GM12878 (cell line): ENCODE measurements around the gene MB21D2. TPM values are rescaled to one million over a fixed set of nuclear protein-coding genes. Genes with fewer than 3 reads are reported as not detected.

Experiments
- ATAC-seq: fragments of 200-7000 bp; cut with Tn5 transposase; 3 replicates; pipeline ENCODE4 v1.9.1; 2020; ENCODE audit warnings: mild to moderate bottlenecking, moderate library complexity
- BruUV-seq: library from RNA; stranded (reverse); fragments of 400-500 nt; replicated peaks from 2 replicates; lab custom pipeline; 2021; lab: Mats Ljungman, UMichigan
- CTCF ChIA-PET: fragments of 300-600 bp; sonication (Branson Sonifier 250); formaldehyde crosslinking; extraction: SDS; loops from one replicate; lab custom pipeline; 2021; ENCODE audit warnings: inconsistent platforms; lab: Yijun Ruan, JAX
- POLR2A ChIA-PET: fragments of 350-600 bp; formaldehyde crosslinking; extraction: SDS; loops from one replicate; lab custom pipeline; 2021; ENCODE audit warnings: inconsistent platforms; lab: Charles Lee
- RAD21 ChIA-PET: fragments of 300-600 bp; sonication (Branson Sonifier 250); formaldehyde crosslinking; loops from one replicate; lab custom pipeline; 2023; ENCODE audit warnings: antibody characterized with exemption; ENCODE audit not compliant: unreplicated experiment; lab: Charles Lee
- SMC1A ChIA-PET: fragments of 300-600 bp; sonication (Branson Sonifier 250); formaldehyde crosslinking; loops from one replicate; lab custom pipeline; 2023; ENCODE audit not compliant: unreplicated experiment, uncharacterized antibody; lab: Charles Lee
- DNase-seq: peaks from one replicate; pipeline ENCODE4 v3.0.0-alpha.2; 2011; ENCODE audit warnings: low read depth, low spot score
- FAIRE-seq: peaks from 3 replicates; lab custom pipeline; 2011; peaks lifted over from hg19 to GRCh38; lab: Jason Lieb, UNC
- H2AFZ ChIP-seq: 2 replicates; pipeline ENCODE4 v1.6.0; 2011; ENCODE audit warnings: low read depth, low read length, control low read depth; ENCODE audit not compliant: control insufficient read depth
- H3K27ac ChIP-seq: 2 replicates; pipeline ENCODE4 v1.5.1; 2011; ENCODE audit warnings: control low read depth; ENCODE audit not compliant: control insufficient read depth, insufficient read depth
- H3K27me3 ChIP-seq, 2 experiments: replicated peaks in 1 of 2; 2 replicates each; pipeline versions ENCODE4 v1.6.0 to v1.6.1; 2011; ENCODE audit warnings: low read length in 1 of 2; ENCODE audit not compliant: control insufficient read depth in 2 of 2, insufficient read depth in 2 of 2
- H3K36me3 ChIP-seq, 2 experiments: 2 replicates each; pipeline ENCODE4 v1.5.1; 2011; ENCODE audit warnings: low read length in 1 of 2; ENCODE audit not compliant: control insufficient read depth in 2 of 2, insufficient read depth in 2 of 2
- H3K4me1 ChIP-seq: 2 replicates; pipeline ENCODE4 v1.6.1; 2011; ENCODE audit warnings: mild to moderate bottlenecking, low read length, moderate library complexity, mixed read lengths; ENCODE audit not compliant: control insufficient read depth, insufficient read depth
- H3K4me2 ChIP-seq: 2 replicates; pipeline ENCODE4 v1.6.0; 2011; ENCODE audit warnings: control low read depth; ENCODE audit not compliant: control insufficient read depth, insufficient read depth
- H3K4me3 ChIP-seq: fragments of 200-600 bp; sonication (generic); 2 replicates; pipeline ENCODE4 v1.5.1; 2016
- H3K79me2 ChIP-seq: 2 replicates; pipeline ENCODE4 v1.6.0; 2011; ENCODE audit warnings: low read length; ENCODE audit not compliant: control insufficient read depth, insufficient read depth
- H3K9ac ChIP-seq: 2 replicates; pipeline ENCODE4 v1.8.0; 2011; ENCODE audit warnings: low read length, control low read depth, mixed read lengths; ENCODE audit not compliant: control insufficient read depth, insufficient read depth
- H3K9me3 ChIP-seq: replicated peaks from 3 replicates; pipeline ENCODE4 v1.5.1; 2011; ENCODE audit warnings: mild to moderate bottlenecking, low read length; ENCODE audit not compliant: control insufficient read depth, insufficient read depth
- H4K20me1 ChIP-seq: 2 replicates; pipeline ENCODE4 v1.6.0; 2011; ENCODE audit not compliant: control insufficient read depth, insufficient read depth
- GATAD2B ChIP-seq: fragments of 450-650 bp; conservative IDR thresholded peaks from 2 replicates; pipeline ENCODE4 v1.6.1; 2017; ENCODE audit warnings: low read depth, mild to moderate bottlenecking, moderate library complexity
- IRF4 ChIP-seq: IDR thresholded peaks from 2 replicates; pipeline ENCODE4 v1.6.1; 2011; ENCODE audit warnings: low read depth, low read length
- NFXL1 ChIP-seq: fragments of 450-650 bp; IDR thresholded peaks from 2 replicates; pipeline ENCODE4 v1.6.1; 2017; ENCODE audit warnings: antibody characterized with exemption, mild to moderate bottlenecking, borderline replicate concordance
- PAX5 ChIP-seq: IDR thresholded peaks from 2 replicates; pipeline ENCODE4 v1.6.1; 2011; ENCODE audit warnings: low read depth, low read length, borderline replicate concordance
- PKNOX1 ChIP-seq: fragments of 450-650 bp; IDR thresholded peaks from 2 replicates; pipeline ENCODE4 v1.6.1; 2016; ENCODE audit warnings: mild to moderate bottlenecking
- PML ChIP-seq: IDR thresholded peaks from 2 replicates; pipeline ENCODE4 v1.6.1; 2012; ENCODE audit warnings: low read length, inconsistent platforms
- RBBP5 ChIP-seq: fragments of 200-600 bp; sonication (generic); conservative IDR thresholded peaks from 2 replicates; pipeline ENCODE4 v1.6.1; 2016
- SIN3A ChIP-seq: IDR thresholded peaks from 2 replicates; pipeline ENCODE4 v1.6.1; 2012; ENCODE audit warnings: low read depth, low read length, improper control_type of control experiment
- STAT3 ChIP-seq: IDR thresholded peaks from 2 replicates; pipeline ENCODE4 v1.6.1; 2011; ENCODE audit warnings: low read depth, low read length, improper control_type of control experiment
- in situ Hi-C: fragments of 300-500 bp; cut with MboI; formaldehyde crosslinking; loops from 9 replicates; pipeline ENCODE4 v1.14.3; 2018; ENCODE audit warnings: mixed read lengths
- intact Hi-C: fragments of 100-400 bp; cut with micrococcal nuclease; formaldehyde crosslinking; loops from one replicate; pipeline ENCODE4 v1.14.2; 2022; ENCODE audit not compliant: unreplicated experiment
- polyA plus RNA-seq, 11 experiments: library from polyadenylated mRNA; depleted of rRNA in 4 of 11; unstranded in 6 of 11; stranded (reverse) in 5 of 11; fragments of >200 nt; fragmentation: Nextera tagmentation in 4 of 11; fragmentation: Illumina TruSeq in 1 of 11; extraction: Ambion mirVana in 4 of 11; extraction: Trizol in 1 of 11; gene quantifications; 1 replicate in 1 of 11; 2 replicates in 10 of 11; pipeline versions ENCODE4 v1.2.1 to v1.2.3, GENCODE V29; 2011 to 2016; ENCODE audit warnings: inconsistent platforms in 2 of 11, missing spikeins in 2 of 11, low read depth in 1 of 11
- total RNA-seq, 4 experiments: library from RNA; depleted of rRNA in 3 of 4; stranded (reverse); fragments of >200 nt in 3 of 4; fragmentation: Illumina TruSeq in 1 of 4; extraction: Trizol in 1 of 4; gene quantifications; 2 replicates each; pipeline versions ENCODE4 v1.2.1 to v1.2.3, GENCODE V29; 2013 to 2021
- TF ChIP-seq, protein P1 (sequence below): IDR thresholded peaks from 2 replicates; pipeline ENCODE4 v1.6.1; 2012; ENCODE audit warnings: low read depth, low read length, improper control_type of control experiment

MB21D2 gene
- total and polyA plus RNA-seq, 10 of the 15 experiments (the other 5 are each of a cell fraction or from before 2014, with no cell fraction given) = 7.9 to 21.2 (median 15.3) TPM

- FAIRE-seq = no peak
Measured at GRCh38 chr3:192928016-192928415, 10.4 kb upstream of the MB21D2 start.

More at GRCh38 chr3:192928016-192928415, 10.4 kb upstream of the MB21D2 start:
- Histone ChIP-seq H3K27me3 (no peaks in the 10 kb centered on the region), H3K27ac (no peak overlapping the region), H3K36me3 (no peaks in the 10 kb centered on the region), H3K4me1 (no peaks in the 10 kb centered on the region), H3K9ac (no peak overlapping the region), H3K4me3 (no peak overlapping the region), H2AFZ (no peak overlapping the region), H3K4me2 (no peak overlapping the region), H4K20me1 (no peaks in the 10 kb centered on the region), H3K79me2 (no peaks in the 10 kb centered on the region), H3K9me3 (no peaks in the 10 kb centered on the region)
- intact Hi-C loops = no loop called here
- POLR2A ChIA-PET = no interaction called here
- RAD21 ChIA-PET = interaction anchor here (1.3 kb wide), 1 partner anchor 13 kb away, joined by 4 read pairs; no protein-coding TSS in a partner anchor
- no peak for TF ChIP-seq STAT3
- no peak for TF ChIP-seq NFXL1
- no peak for TF ChIP-seq IRF4
- no peak for TF ChIP-seq RBBP5
- no peak for TF ChIP-seq GATAD2B
- no peak for TF ChIP-seq PKNOX1
- no peak for TF ChIP-seq PML
- TF ChIP-seq, protein P1, sequence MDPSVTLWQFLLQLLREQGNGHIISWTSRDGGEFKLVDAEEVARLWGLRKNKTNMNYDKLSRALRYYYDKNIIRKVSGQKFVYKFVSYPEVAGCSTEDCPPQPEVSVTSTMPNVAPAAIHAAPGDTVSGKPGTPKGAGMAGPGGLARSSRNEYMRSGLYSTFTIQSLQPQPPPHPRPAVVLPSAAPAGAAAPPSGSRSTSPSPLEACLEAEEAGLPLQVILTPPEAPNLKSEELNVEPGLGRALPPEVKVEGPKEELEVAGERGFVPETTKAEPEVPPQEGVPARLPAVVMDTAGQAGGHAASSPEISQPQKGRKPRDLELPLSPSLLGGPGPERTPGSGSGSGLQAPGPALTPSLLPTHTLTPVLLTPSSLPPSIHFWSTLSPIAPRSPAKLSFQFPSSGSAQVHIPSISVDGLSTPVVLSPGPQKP = no peak
- no peak for TF ChIP-seq SIN3A
- no peak for TF ChIP-seq PAX5
- BruUV-seq = no TSS peak
- in situ Hi-C loops = no loop called here
- ATAC-seq (no peak), DNase-seq (no peak)
- CTCF ChIA-PET = interaction anchor here (1.5 to 3.8 kb wide), 4 partner anchors 9 to 115 kb away, joined by 5 to 13 read pairs (median 8); no protein-coding TSS in a partner anchor
- SMC1A ChIA-PET = no interaction called here
